ENCODE results near the gene PLXDC1. TPM values are rescaled to one million over a fixed set of nuclear protein-coding genes. Genes with fewer than 3 reads are reported as not detected.
A peak's percentile ranks its signal among the peaks of the same experiment; 100 is the strongest.
"Not testable (repeated sequence)": the region's sequence is repeated elsewhere in the genome, so short reads cannot be mapped to it uniquely, and the experiment has no call there.

PLXDC1 gene
- total and polyA plus RNA-seq, 2 donors: 19.7 to 66.4 TPM

- Histone ChIP-seq H3K4me1 (ENCODE audit: control insufficient read depth in 2 of 2, insufficient read depth in 2 of 2, low read length in 2 of 2) (peaks cover 30 to 71% of the 10 kb centered on the region in 2 donors), H3K4me3 (ENCODE audit: low read length in 2 of 2) (peak overlapping the region; percentile 16 to 52), H3K27me3 (ENCODE audit: control insufficient read depth in 2 of 2, insufficient read depth in 1 of 2, low read length in 1 of 2) (no peaks in the 10 kb centered on the region), H3K9me3 (ENCODE audit: control insufficient read depth in 2 of 2, insufficient read depth in 1 of 2, low read length in 1 of 2) (peaks cover 1 to 8% of the 10 kb centered on the region in 2 donors), H3K27ac (ENCODE audit: low read depth in 1 of 2, low read length in 1 of 2) (peak overlapping the region; percentile 89 to 97), H3K36me3 (ENCODE audit: control insufficient read depth in 2 of 2, insufficient read depth in 2 of 2, low read length in 1 of 2) (peaks cover 24 to 30% of the 10 kb centered on the region in 2 donors)
- DNase-seq (ENCODE audit: low read depth in 6 of 9, low spot score in 9 of 9): peak in 5 of 9 donors; percentile 69 to 92 (median 79)
- WGBS: 5% methylated on average over 5 of the region's 5 CpGs
These were observed 21.6 kb upstream of the PLXDC1 start for GRCh38 chr17:39173080-39173479.

- 15% methylated on average over 5 of the region's 5 CpGs for WGBS
- Histone ChIP-seq H3K4me1 (ENCODE audit: control insufficient read depth in 2 of 2, insufficient read depth in 2 of 2, low read length in 2 of 2) (peaks cover 31 to 82% of the 10 kb centered on the region in 2 donors), H3K27ac (ENCODE audit: low read depth in 1 of 2, low read length in 1 of 2) (peak overlapping the region; percentile 92 to 97), H3K36me3 (ENCODE audit: control insufficient read depth in 2 of 2, insufficient read depth in 2 of 2, low read length in 1 of 2) (peaks cover 12 to 19% of the 10 kb centered on the region in 2 donors), H3K9me3 (ENCODE audit: control insufficient read depth in 2 of 2, insufficient read depth in 1 of 2, low read length in 1 of 2) (peaks cover 0 to 8% of the 10 kb centered on the region in 2 donors), H3K27me3 (ENCODE audit: control insufficient read depth in 2 of 2, insufficient read depth in 1 of 2, low read length in 1 of 2) (no peaks in the 10 kb centered on the region), H3K4me3 (ENCODE audit: low read length in 2 of 2) (peak overlapping the region; percentile 32 to 52)
- DNase-seq (ENCODE audit: low read depth in 6 of 9, low spot score in 9 of 9): peak in 3 of 9 donors; percentile 37 to 78 (median 54)
These were observed 20.5 kb upstream of the PLXDC1 start for GRCh38 chr17:39171933-39172332.

GRCh38 chr17:39170558-39170957 lies 19.1 kb upstream of the PLXDC1 start:
- Histone ChIP-seq H3K36me3 (ENCODE audit: control insufficient read depth in 2 of 2, insufficient read depth in 2 of 2, low read length in 1 of 2) (peaks cover 0 to 5% of the 10 kb centered on the region in 2 donors), H3K4me3 (ENCODE audit: low read length in 2 of 2) (peak overlapping the region; percentile 34 to 52), H3K27ac (ENCODE audit: low read depth in 1 of 2, low read length in 1 of 2) (peak overlapping the region; percentile 92 to 97), H3K9me3 (ENCODE audit: control insufficient read depth in 2 of 2, insufficient read depth in 1 of 2, low read length in 1 of 2) (peaks cover 0 to 8% of the 10 kb centered on the region in 2 donors), H3K4me1 (ENCODE audit: control insufficient read depth in 2 of 2, insufficient read depth in 2 of 2, low read length in 2 of 2) (peaks cover 31 to 96% of the 10 kb centered on the region in 2 donors), H3K27me3 (ENCODE audit: control insufficient read depth in 2 of 2, insufficient read depth in 1 of 2, low read length in 1 of 2) (peaks cover 0 to 2% of the 10 kb centered on the region in 2 donors)
- WGBS: 43% methylated on average over 6 of the region's 6 CpGs
- DNase-seq (ENCODE audit: low read depth in 6 of 9, low spot score in 9 of 9): peak in 1 of 9 donors; percentile 45

- Histone ChIP-seq H3K27me3 (ENCODE audit: control insufficient read depth in 2 of 2, insufficient read depth in 1 of 2, low read length in 1 of 2) (peaks cover 0 to 5% of the 10 kb centered on the region in 2 donors), H3K9me3 (ENCODE audit: control insufficient read depth in 2 of 2, insufficient read depth in 1 of 2, low read length in 1 of 2) (peaks cover 0 to 8% of the 10 kb centered on the region in 2 donors), H3K4me1 (ENCODE audit: control insufficient read depth in 2 of 2, insufficient read depth in 2 of 2, low read length in 2 of 2) (peaks cover 29 to 97% of the 10 kb centered on the region in 2 donors), H3K4me3 (ENCODE audit: low read length in 2 of 2) (peak overlapping the region; percentile 34 to 52), H3K36me3 (ENCODE audit: control insufficient read depth in 2 of 2, insufficient read depth in 2 of 2, low read length in 1 of 2) (peaks cover 0 to 1% of the 10 kb centered on the region in 2 donors), H3K27ac (ENCODE audit: low read depth in 1 of 2, low read length in 1 of 2) (peak overlapping the region; percentile 92 to 97)
- DNase-seq (ENCODE audit: low read depth in 6 of 9, low spot score in 9 of 9): peak in 4 of 9 donors; percentile 50 to 76 (median 52)
- 13% methylated on average over 4 of the region's 4 CpGs for whole genome bisulfite sequencing
These were observed 18.7 kb upstream of the PLXDC1 start for GRCh38 chr17:39170109-39170508.

GRCh38 chr17:39169518-39169917 lies 18.1 kb upstream of the PLXDC1 start:
- H3K4me3 ChIP-seq (ENCODE audit: low read length in 2 of 2): peak overlapping the region; percentile 7 to 52
- H3K27me3 ChIP-seq (ENCODE audit: control insufficient read depth in 2 of 2, insufficient read depth in 1 of 2, low read length in 1 of 2): peaks cover 0 to 5% of the 10 kb centered on the region in 2 donors
- no peak for DNase-seq (ENCODE audit: low read depth in 6 of 9, low spot score in 9 of 9)
- 74% methylated on average over 3 of the region's 3 CpGs for WGBS
- H3K9me3 ChIP-seq (ENCODE audit: control insufficient read depth in 2 of 2, insufficient read depth in 1 of 2, low read length in 1 of 2): peaks cover 0 to 8% of the 10 kb centered on the region in 2 donors
- peak overlapping the region; percentile 48 to 97 for H3K27ac ChIP-seq (ENCODE audit: low read depth in 1 of 2, low read length in 1 of 2)
- H3K4me1 ChIP-seq (ENCODE audit: control insufficient read depth in 2 of 2, insufficient read depth in 2 of 2, low read length in 2 of 2): peaks cover 25 to 92% of the 10 kb centered on the region in 2 donors
- no peaks in the 10 kb centered on the region for H3K36me3 ChIP-seq (ENCODE audit: control insufficient read depth in 2 of 2, insufficient read depth in 2 of 2, low read length in 1 of 2)

- WGBS: 73% methylated on average over 14 of the region's 14 CpGs
- Histone ChIP-seq H3K27ac (ENCODE audit: low read depth in 1 of 2, low read length in 1 of 2) (peak overlapping the region; percentile 48 to 97), H3K4me3 (ENCODE audit: low read length in 2 of 2) (peak overlapping the region in 1 of 2 donors; percentile 7), H3K27me3 (ENCODE audit: control insufficient read depth in 2 of 2, insufficient read depth in 1 of 2, low read length in 1 of 2) (peaks cover 0 to 5% of the 10 kb centered on the region in 2 donors), H3K9me3 (ENCODE audit: control insufficient read depth in 2 of 2, insufficient read depth in 1 of 2, low read length in 1 of 2) (peaks cover 0 to 5% of the 10 kb centered on the region in 2 donors), H3K36me3 (ENCODE audit: control insufficient read depth in 2 of 2, insufficient read depth in 2 of 2, low read length in 1 of 2) (no peaks in the 10 kb centered on the region), H3K4me1 (ENCODE audit: control insufficient read depth in 2 of 2, insufficient read depth in 2 of 2, low read length in 2 of 2) (peaks cover 20 to 91% of the 10 kb centered on the region in 2 donors)
- no peak for DNase-seq (ENCODE audit: low read depth in 6 of 9, low spot score in 9 of 9)
These were observed 17.7 kb upstream of the PLXDC1 start for GRCh38 chr17:39169101-39169500.

GRCh38 chr17:39168503-39168902 lies 17.1 kb upstream of the PLXDC1 start:
- 98% methylated on average over 10 of the region's 10 CpGs for WGBS
- not testable (repeated sequence) for H3K4me3 ChIP-seq (ENCODE audit: low read length in 2 of 2); DNase-seq (ENCODE audit: low read depth in 6 of 9, low spot score in 9 of 9); H3K9me3 ChIP-seq (ENCODE audit: control insufficient read depth in 2 of 2, insufficient read depth in 1 of 2, low read length in 1 of 2); H3K36me3 ChIP-seq (ENCODE audit: control insufficient read depth in 2 of 2, insufficient read depth in 2 of 2, low read length in 1 of 2); H3K27me3 ChIP-seq (ENCODE audit: control insufficient read depth in 2 of 2, insufficient read depth in 1 of 2, low read length in 1 of 2)
- Histone ChIP-seq H3K27ac (ENCODE audit: low read depth in 1 of 2, low read length in 1 of 2) (peak overlapping the region; percentile 60 to 94), H3K4me1 (ENCODE audit: control insufficient read depth in 2 of 2, insufficient read depth in 2 of 2, low read length in 2 of 2) (peaks cover 16 to 90% of the 10 kb centered on the region in 2 donors)

GRCh38 chr17:39167476-39167875 lies 16.0 kb upstream of the PLXDC1 start:
- Histone ChIP-seq H3K4me3 (ENCODE audit: low read length in 2 of 2) (peak overlapping the region; percentile 62 to 79), H3K27me3 (ENCODE audit: control insufficient read depth in 2 of 2, insufficient read depth in 1 of 2, low read length in 1 of 2) (peaks cover 0 to 5% of the 10 kb centered on the region in 2 donors), H3K27ac (ENCODE audit: low read depth in 1 of 2, low read length in 1 of 2) (peak overlapping the region; percentile 92 to 94), H3K9me3 (ENCODE audit: control insufficient read depth in 2 of 2, insufficient read depth in 1 of 2, low read length in 1 of 2) (peaks cover 0 to 5% of the 10 kb centered on the region in 2 donors), H3K36me3 (ENCODE audit: control insufficient read depth in 2 of 2, insufficient read depth in 2 of 2, low read length in 1 of 2) (peaks cover 0 to 4% of the 10 kb centered on the region in 2 donors), H3K4me1 (ENCODE audit: control insufficient read depth in 2 of 2, insufficient read depth in 2 of 2, low read length in 2 of 2) (peaks cover 16 to 90% of the 10 kb centered on the region in 2 donors)
- peak in 5 of 9 donors; percentile 53 to 85 (median 68) for DNase-seq (ENCODE audit: low read depth in 6 of 9, low spot score in 9 of 9)
- 6% methylated on average over 2 of the region's 2 CpGs for whole genome bisulfite sequencing

- peaks cover 0 to 5% of the 10 kb centered on the region in 2 donors for H3K9me3 ChIP-seq (ENCODE audit: control insufficient read depth in 2 of 2, insufficient read depth in 1 of 2, low read length in 1 of 2)
- peaks cover 0 to 5% of the 10 kb centered on the region in 2 donors for H3K27me3 ChIP-seq (ENCODE audit: control insufficient read depth in 2 of 2, insufficient read depth in 1 of 2, low read length in 1 of 2)
- H3K4me1 ChIP-seq (ENCODE audit: control insufficient read depth in 2 of 2, insufficient read depth in 2 of 2, low read length in 2 of 2): peaks cover 14 to 90% of the 10 kb centered on the region in 2 donors
- H3K36me3 ChIP-seq (ENCODE audit: control insufficient read depth in 2 of 2, insufficient read depth in 2 of 2, low read length in 1 of 2): peaks cover 0 to 4% of the 10 kb centered on the region in 2 donors
- WGBS: 32% methylated on average over 7 of the region's 7 CpGs
- DNase-seq (ENCODE audit: low read depth in 6 of 9, low spot score in 9 of 9): peak in 3 of 9 donors; percentile 16 to 67 (median 33)
- peak overlapping the region; percentile 62 to 79 for H3K4me3 ChIP-seq (ENCODE audit: low read length in 2 of 2)
- H3K27ac ChIP-seq (ENCODE audit: low read depth in 1 of 2, low read length in 1 of 2): peak overlapping the region; percentile 92 to 94
These were observed 15.2 kb upstream of the PLXDC1 start for GRCh38 chr17:39166437-39167335.

Measured in thymus (tissue), 11 donors.